Nephron (organoid): Measurements from ENCODE around the gene THY1.
A peak's percentile ranks its signal among the peaks of the same experiment; 100 is the strongest.

ENCODE experiments used
- H3K27ac Mint-ChIP-seq, 3 experiments: 2 replicates each; pipeline ENCODE4 v1.8.0; 2020; ENCODE audit warnings: mixed read lengths in 3 of 3, mild to moderate bottlenecking in 2 of 3, moderate library complexity in 1 of 3
- H3K27me3 Mint-ChIP-seq: 2 replicates; pipeline ENCODE4 v1.8.0; 2021; ENCODE audit warnings: low read depth, mild to moderate bottlenecking, moderate library complexity, mixed read lengths
- H3K36me3 Mint-ChIP-seq: 2 replicates; pipeline ENCODE4 v1.8.0; 2020; ENCODE audit warnings: low read depth, mixed read lengths
- H3K4me1 Mint-ChIP-seq: 2 replicates; pipeline ENCODE4 v1.8.0; 2020; ENCODE audit warnings: mixed read lengths
- H3K4me3 Mint-ChIP-seq, 3 experiments: 2 replicates each; pipeline ENCODE4 v1.8.0; 2020; ENCODE audit warnings: mild to moderate bottlenecking in 3 of 3, mixed read lengths in 3 of 3, moderate library complexity in 2 of 3
- H3K9me3 Mint-ChIP-seq: 2 replicates; pipeline ENCODE4 v1.8.0; 2020; ENCODE audit warnings: mixed read lengths
- CTCF ChIP-seq, 3 experiments: fragments of 200-600 bp; sonication (generic); IDR thresholded peaks; one replicate each; pipeline ENCODE4 v1.5.0; 2021; ENCODE audit warnings: antibody characterized with exemption in 3 of 3; ENCODE audit not compliant: unreplicated experiment in 3 of 3

Gene THY1

GRCh38 chr11:119431523-119431922 lies 8.6 kb upstream of the THY1 start:
- Mint-ChIP-seq H3K27me3 (peaks cover 25% of the 10 kb centered on the region), H3K4me1 (peaks cover 51% of the 10 kb centered on the region), H3K27ac (peak overlapping the region; percentile 76 to 98 (median 95)), H3K4me3 (no peak overlapping the region), H3K9me3 (no peaks in the 10 kb centered on the region), H3K36me3 (no peaks in the 10 kb centered on the region)
- no peak for TF ChIP-seq CTCF (IDR thresholded peaks at IDR 0.05; ENCODE audit: unreplicated experiment in 3 of 3)

- H3K9me3 Mint-ChIP-seq = no peaks in the 10 kb centered on the region
- no peaks in the 10 kb centered on the region for H3K36me3 Mint-ChIP-seq
- H3K27ac Mint-ChIP-seq = no peak overlapping the region
- peaks cover 34% of the 10 kb centered on the region for H3K4me1 Mint-ChIP-seq
- no peak for TF ChIP-seq CTCF (IDR thresholded peaks at IDR 0.05; ENCODE audit: unreplicated experiment in 3 of 3)
- H3K4me3 Mint-ChIP-seq = no peak overlapping the region
- peaks cover 33% of the 10 kb centered on the region for H3K27me3 Mint-ChIP-seq
These were observed 4.3 kb upstream of the THY1 start for GRCh38 chr11:119427279-119427678.

GRCh38 chr11:119426142-119426541 lies 3.2 kb upstream of the THY1 start:
- peaks cover 36% of the 10 kb centered on the region for H3K27me3 Mint-ChIP-seq
- peaks cover 33% of the 10 kb centered on the region for H3K4me1 Mint-ChIP-seq
- TF ChIP-seq CTCF (IDR thresholded peaks at IDR 0.05; ENCODE audit: unreplicated experiment in 3 of 3) = no peak
- H3K27ac Mint-ChIP-seq = no peak overlapping the region
- no peaks in the 10 kb centered on the region for H3K36me3 Mint-ChIP-seq
- no peaks in the 10 kb centered on the region for H3K9me3 Mint-ChIP-seq
- H3K4me3 Mint-ChIP-seq = peak overlapping the region in 1 of 3 experiments; percentile 21

DNA sequence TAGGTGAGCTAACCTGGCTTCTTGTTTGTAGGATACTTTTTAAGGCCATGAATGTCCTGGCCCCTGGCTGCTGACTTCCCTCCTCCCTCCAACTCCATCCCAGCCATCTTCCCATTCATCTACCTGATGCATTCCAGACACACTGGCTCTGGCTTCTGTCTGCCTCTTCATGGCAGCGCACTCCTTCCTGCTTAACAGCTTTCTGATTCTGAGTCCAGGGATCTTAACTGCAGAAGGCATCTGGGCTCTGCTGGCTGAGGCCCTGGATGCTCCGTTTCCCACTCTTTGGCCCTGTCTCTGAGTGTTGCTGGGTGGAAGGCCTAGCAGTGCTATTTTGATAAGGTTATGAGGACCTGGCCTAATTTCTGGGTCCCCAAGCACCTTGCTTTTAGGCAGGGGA lies 1.8 kb upstream of the THY1 start:
- Mint-ChIP-seq H3K4me1 (peaks cover 32% of the 10 kb centered on the region), H3K4me3 (peak overlapping the region; percentile 68 to 90 (median 87)), H3K27ac (peak overlapping the region; percentile 13 to 16 (median 14)), H3K36me3 (peaks cover 5% of the 10 kb centered on the region), H3K27me3 (peaks cover 46% of the 10 kb centered on the region), H3K9me3 (no peaks in the 10 kb centered on the region)
- TF ChIP-seq CTCF (IDR thresholded peaks at IDR 0.05; ENCODE audit: unreplicated experiment in 3 of 3) = no peak

DNA sequence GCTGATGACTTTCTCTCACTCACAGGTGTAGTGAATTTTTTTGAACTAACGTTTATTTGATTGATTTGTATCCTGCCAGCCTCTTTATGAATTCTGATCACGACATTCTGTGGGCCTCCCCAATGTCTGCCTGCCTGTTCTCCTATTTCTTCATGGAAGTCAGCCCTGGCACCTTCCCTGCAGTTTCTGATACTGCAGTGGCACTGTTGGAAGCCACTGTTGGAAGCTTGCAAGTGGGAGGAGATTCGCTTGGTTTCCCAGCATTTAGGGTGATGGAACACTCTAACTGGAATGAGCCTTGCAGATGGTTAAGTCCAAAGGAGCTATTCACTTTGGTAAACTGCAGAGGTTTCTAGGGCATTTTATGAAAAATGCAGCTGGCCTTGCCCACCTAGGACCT lies 1.3 kb upstream of the THY1 start:
- Mint-ChIP-seq H3K27ac (peak overlapping the region in 1 of 3 experiments; percentile 13), H3K36me3 (peaks cover 10% of the 10 kb centered on the region), H3K27me3 (peaks cover 49% of the 10 kb centered on the region), H3K4me3 (peak overlapping the region; percentile 68 to 90 (median 87)), H3K9me3 (no peaks in the 10 kb centered on the region), H3K4me1 (peaks cover 33% of the 10 kb centered on the region)
- TF ChIP-seq CTCF (IDR thresholded peaks at IDR 0.05; ENCODE audit: unreplicated experiment in 3 of 3) = no peak

GRCh38 chr11:119423509-119424254 lies 710 bp upstream of the THY1 start:
- H3K4me3 Mint-ChIP-seq = peak overlapping the region; percentile 87 to 90 (median 87)
- no peaks in the 10 kb centered on the region for H3K9me3 Mint-ChIP-seq
- TF ChIP-seq CTCF (IDR thresholded peaks at IDR 0.05; ENCODE audit: unreplicated experiment in 3 of 3) = no peak
- peaks cover 33% of the 10 kb centered on the region for H3K4me1 Mint-ChIP-seq
- peaks cover 16% of the 10 kb centered on the region for H3K36me3 Mint-ChIP-seq
- H3K27ac Mint-ChIP-seq = peak overlapping the region; percentile 52 to 72 (median 63)
- peaks cover 52% of the 10 kb centered on the region for H3K27me3 Mint-ChIP-seq
